ENCODE data around the gene STXBP5.

STXBP5 gene

DNA sequence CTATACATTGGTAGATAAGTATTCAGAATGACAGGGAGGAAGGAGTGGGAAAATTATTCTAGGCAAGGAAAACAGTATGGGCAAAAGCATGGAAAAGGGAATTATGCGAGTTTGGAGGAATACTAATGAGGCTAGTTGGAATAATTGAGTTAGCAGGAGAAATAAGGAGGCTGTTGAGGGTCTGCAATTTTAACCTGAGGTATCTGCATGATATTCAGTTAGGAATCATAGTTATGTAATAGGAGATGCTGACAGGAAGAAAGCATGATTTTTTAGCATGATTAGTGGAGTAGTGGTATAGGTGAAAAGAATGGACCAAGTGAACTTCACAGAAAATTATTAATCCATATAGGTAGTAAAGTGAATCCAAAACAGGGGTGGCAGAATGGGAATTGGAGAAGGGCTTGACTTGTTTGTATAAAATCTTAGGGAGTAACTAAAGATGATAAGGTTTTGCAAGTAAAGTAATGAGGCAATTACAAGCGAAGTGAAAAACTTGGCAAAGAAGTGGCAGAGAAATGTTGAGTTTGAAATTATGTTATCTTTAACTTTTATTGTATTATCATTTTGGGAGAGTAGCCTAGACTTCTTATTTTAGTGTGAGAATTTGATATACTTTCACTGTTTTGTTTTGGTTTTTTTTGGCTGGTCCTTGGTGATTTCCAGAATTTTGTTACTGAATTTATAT, 5.7 kb downstream of the STXBP5 start:
- DNase-seq: no peak

GRCh38 chr6:147211349-147211748, 7.1 kb downstream of the STXBP5 start:
- no peak for DNase-seq

DNA sequence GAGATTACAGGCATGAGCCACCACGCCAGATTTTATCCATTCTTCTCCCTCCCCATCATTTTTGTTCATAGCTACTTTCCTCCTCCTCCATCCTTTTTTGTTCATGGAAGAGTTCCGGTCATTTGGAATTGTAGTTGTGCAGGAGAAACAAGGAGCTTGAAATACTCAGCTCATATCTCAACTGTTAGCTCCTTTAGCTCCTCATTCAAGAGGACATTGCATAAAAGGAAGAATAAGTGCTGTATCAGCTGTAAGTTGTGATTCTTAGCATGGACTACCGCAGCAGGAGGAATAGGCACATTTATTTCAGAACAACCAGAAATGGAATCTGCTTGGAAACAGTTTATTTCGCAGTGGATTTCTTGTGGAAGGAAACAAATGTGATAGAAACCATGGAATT, 7.6 kb downstream of the STXBP5 start:
- DNase-seq: no peak

GRCh38 chr6:147212622-147213021, 8.4 kb downstream of the STXBP5 start:
- DNase-seq: no peak

GRCh38 chr6:147213772-147214171, 9.6 kb downstream of the STXBP5 start:
- DNase-seq: no peak

DNA sequence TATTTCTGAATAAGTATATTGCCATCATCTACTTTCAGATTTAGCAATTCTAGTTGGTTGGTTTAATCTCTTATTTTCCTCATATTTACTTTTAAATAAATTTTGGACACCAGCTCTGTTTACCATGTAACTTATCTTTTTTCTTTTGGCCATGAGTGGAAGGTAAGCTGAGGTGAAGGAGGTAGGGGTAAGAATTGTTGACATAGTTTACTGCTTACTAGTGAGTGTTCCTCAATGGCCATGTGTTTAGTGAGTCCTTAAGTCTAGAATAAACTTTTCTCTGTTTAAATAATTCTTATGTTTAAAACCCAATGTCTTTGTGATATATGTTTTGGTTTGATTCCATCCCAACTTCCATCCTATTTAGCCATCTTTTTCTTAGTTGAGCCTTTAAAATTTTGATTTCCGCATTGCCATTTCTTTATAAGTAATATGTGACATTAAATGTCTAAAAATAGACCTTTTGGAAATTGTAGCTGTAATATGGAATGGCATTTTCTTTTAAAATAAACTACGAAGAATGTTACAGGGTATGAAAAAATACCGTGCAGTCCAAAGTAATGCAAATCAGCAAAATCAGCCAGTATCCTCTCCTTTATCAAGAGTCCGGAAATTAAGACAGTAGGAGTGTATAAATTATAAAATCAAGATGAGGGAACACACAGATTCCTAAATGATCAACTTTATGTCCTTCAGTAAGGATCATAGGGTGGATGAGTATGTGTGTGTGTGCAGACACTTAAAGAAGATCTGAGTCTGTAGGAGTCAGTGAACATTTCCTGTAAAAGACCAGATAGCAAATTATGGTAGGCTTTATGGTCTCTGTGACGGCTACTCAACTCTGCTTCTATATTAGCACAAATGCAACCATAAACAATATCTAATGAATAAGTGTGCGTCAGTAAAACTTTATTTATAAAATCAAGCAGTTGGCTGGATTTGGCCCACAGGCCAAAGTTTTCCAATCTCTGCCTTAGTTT, 10.3 kb downstream of the STXBP5 start:
- no peak for DNase-seq

GRCh38 chr6:147216915-147217314, 12.7 kb downstream of the STXBP5 start:
- no peak for DNase-seq

DNA sequence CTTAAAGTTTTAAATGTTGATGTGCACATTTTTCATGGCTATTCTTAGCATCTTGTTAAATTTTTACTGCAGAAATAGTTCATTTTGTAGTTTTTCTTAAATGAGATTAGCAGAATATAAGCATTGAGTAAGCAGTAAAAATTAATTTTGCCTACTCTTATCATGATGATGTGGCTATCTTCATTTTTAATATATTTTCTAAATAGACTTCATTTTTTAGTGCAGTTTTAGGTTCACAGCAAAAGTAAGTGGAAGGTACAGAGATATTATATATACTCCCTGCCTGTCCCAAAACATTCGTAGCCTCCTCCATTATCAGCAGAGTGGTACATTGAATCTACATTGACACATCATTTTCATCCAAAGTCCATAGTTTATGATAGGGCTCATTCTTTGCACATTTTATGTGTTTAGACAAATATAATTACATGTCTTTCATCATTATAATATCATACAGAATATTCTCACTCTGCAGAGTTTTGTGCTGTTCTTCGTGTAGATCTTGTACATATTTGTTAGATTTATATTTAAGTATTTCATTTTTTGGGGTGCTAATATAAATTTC, 13.7 kb downstream of the STXBP5 start:
- DNase-seq: no peak

GRCh38 chr6:147218797-147219196, 14.6 kb downstream of the STXBP5 start:
- no peak for DNase-seq

DNA sequence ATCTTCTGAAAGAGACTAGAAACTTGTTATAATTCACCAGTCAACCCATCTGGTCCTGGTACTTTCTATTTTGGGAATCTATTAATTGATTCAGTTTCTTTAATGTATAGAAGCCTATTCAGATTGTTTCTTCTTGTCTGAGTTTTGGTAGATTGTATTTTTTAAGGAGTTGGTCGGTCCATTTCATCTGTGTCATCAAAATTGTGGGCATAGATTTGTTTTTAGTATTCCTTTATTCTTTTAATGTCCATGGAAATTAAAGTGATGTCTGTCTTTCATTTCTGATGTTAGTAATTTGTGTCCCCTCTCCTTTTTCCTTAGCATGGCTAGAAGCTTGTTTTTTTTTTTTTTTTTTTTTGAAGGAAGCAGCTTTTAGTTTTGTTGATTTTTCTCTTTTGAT, 15.2 kb downstream of the STXBP5 start:
- DNase-seq: no peak

- no peak for DNase-seq
Observed at GRCh38 chr6:147220345-147220744, 16.1 kb downstream of the STXBP5 start.

DNA sequence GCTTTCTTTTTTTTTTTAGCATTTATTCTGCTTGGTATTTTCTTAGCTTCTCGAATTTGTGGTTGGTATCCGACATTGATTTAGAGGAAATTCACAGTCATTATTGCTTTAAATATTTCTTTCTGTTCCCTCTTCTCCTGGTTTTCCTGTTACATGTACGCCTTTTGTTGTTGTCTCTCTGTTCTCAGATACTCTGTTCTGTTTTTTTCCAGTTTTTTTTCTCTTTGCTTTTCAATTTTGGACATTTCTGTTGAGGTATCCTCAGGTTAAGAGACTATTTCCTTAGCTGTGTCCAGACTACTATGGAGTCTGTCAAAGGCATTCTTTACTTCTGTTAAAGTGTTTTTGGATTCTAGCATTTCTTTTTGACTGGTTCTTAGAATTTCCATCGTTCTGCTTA, 17.5 kb downstream of the STXBP5 start:
- DNase-seq: no peak

GRCh38 chr6:147222160-147222838, 18.1 kb downstream of the STXBP5 start:
- no peak for DNase-seq

DNA sequence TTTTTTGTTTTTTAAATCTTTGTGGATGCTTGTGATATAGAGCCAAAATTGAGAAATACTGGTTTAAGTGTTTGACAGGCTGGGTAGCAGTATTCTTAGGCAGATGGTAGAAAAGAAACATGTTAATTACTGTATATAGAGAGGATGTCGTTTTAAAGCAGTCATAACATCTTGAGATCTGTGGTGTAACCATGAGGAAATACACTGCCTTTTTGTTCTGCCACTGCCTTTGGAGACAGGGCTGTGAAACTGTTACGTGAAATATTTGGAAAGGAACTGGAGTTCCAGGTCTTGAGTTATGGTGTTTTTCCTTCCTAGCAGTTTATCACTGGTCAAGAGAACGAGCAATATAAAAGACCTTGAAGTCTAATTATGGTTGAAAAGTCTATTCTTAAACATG, 19.5 kb downstream of the STXBP5 start:
- no peak for DNase-seq

DNA sequence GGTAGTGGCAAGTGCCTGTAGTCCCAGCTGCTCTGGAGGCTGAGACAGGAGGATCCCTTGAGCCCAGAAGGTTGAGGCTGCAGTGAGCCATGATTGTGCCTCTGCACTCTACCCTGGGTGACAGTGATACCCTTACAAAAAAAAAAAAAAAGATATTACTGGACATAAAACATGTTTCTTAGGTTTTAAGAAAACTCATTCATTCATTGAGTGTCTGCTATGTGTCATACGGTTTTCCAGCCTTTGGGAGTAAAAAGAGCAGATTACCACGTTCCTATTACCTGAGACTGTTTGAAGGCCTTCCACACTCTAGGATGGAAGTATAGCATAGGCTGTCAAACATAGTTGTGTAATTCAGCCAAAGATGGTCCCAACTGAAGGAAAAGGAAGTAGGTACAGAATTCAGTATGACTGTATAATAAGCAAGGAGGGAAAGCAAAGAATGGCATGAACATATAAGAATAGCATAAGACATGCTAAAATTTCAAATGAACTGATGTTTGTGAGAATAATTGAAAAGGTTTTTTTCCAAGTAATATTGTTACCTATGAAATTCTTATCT, 22.0 kb downstream of the STXBP5 start:
- no peak for DNase-seq

- no peak for DNase-seq
Observed at GRCh38 chr6:147226877-147227276, 22.7 kb downstream of the STXBP5 start.

- no peak for DNase-seq
Observed at GRCh38 chr6:147227770-147228320, 23.6 kb downstream of the STXBP5 start.

GRCh38 chr6:147231589-147231988, 27.4 kb downstream of the STXBP5 start:
- DNase-seq: no peak

- no peak for DNase-seq
Observed at GRCh38 chr6:147234685-147235084, 30.5 kb downstream of the STXBP5 start.

DNA sequence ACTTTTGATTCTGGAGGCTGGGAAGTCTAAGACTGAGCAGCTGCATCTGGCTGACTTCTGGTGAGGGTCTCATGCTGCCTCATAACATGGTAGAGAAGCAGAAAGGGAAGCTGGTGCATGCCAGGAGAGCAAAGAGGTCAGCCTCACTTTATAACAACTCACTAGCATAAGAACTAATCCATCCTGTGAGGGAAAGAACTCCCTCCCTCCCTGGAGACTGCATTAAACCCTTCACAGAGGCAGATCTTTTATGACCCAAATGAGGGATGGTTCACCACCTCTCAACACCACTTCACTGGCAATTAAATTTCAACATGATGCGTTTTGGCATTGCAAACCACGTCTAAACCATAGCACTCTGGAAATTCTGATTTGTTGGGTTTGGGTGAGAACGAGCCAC, 33.9 kb downstream of the STXBP5 start:
- DNase-seq: no peak

DNA sequence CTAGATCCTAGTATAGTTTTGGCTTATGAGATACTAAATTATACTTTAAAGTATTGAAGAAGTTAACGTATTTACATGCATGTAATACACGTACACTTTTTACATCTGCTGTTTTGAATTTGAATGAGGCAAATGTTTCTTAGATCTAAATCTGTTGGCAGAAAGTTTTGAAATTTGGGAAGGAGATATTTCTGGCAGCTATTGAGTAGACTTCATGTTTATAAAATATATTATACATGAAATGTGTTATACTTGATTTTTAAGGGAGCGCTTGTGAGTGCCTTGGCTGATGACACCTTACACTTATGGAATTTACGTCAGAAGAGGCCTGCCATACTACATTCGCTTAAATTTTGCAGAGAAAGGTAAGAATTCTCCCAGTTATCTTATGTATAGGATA, 34.7 kb downstream of the STXBP5 start:
- DNase-seq: no peak
